ENCODE measurements around the gene CTNNA3.
"Not testable (repeated sequence)": the region's sequence is repeated elsewhere in the genome, so short reads cannot be mapped to it uniquely, and the experiment has no call there.

Gene CTNNA3

GRCh38 chr10:67696679-67697078, 684 bp upstream of the CTNNA3 start:
- TF ChIP-seq CTCF (IDR thresholded peaks at IDR 0.05; ENCODE audit: poor library complexity, severe bottlenecking), result no peak
- Histone ChIP-seq H3K4me3 (ENCODE audit: severe bottlenecking) (no peak overlapping the region), H3K27me3 (ENCODE audit: insufficient read depth, poor library complexity, severe bottlenecking) (peaks cover 31% of the 10 kb centered on the region), H3K4me1 (ENCODE audit: insufficient read depth, poor library complexity, severe bottlenecking) (no peaks in the 10 kb centered on the region), H3K9me3 (ENCODE audit: severe bottlenecking) (no peaks in the 10 kb centered on the region), H3K36me3 (ENCODE audit: low read depth) (no peaks in the 10 kb centered on the region), H3K27ac (ENCODE audit: poor library complexity, severe bottlenecking) (no peak overlapping the region)
- ATAC-seq (ENCODE audit: low read depth) (no peak), DNase-seq (ENCODE audit: low spot score) (no peak)

- H3K9me3 ChIP-seq (ENCODE audit: severe bottlenecking), result no peaks in the 10 kb centered on the region
- H3K4me3 ChIP-seq (ENCODE audit: severe bottlenecking), result no peak overlapping the region
- H3K4me1 ChIP-seq (ENCODE audit: insufficient read depth, poor library complexity, severe bottlenecking), result no peaks in the 10 kb centered on the region
- H3K27me3 ChIP-seq (ENCODE audit: insufficient read depth, poor library complexity, severe bottlenecking), result peaks cover 31% of the 10 kb centered on the region
- DNase-seq (ENCODE audit: low spot score) (no peak), ATAC-seq (ENCODE audit: low read depth) (no peak)
- H3K36me3 ChIP-seq (ENCODE audit: low read depth), result no peaks in the 10 kb centered on the region
- no peak for TF ChIP-seq CTCF (IDR thresholded peaks at IDR 0.05; ENCODE audit: poor library complexity, severe bottlenecking)
- no peak overlapping the region for H3K27ac ChIP-seq (ENCODE audit: poor library complexity, severe bottlenecking)
Measured at GRCh38 chr10:67695555-67695954, 440 bp downstream of the CTNNA3 start.

- ATAC-seq (ENCODE audit: low read depth); H3K36me3 ChIP-seq (ENCODE audit: low read depth); H3K9me3 ChIP-seq (ENCODE audit: severe bottlenecking); H3K27ac ChIP-seq (ENCODE audit: poor library complexity, severe bottlenecking); H3K4me3 ChIP-seq (ENCODE audit: severe bottlenecking); H3K4me1 ChIP-seq (ENCODE audit: insufficient read depth, poor library complexity, severe bottlenecking); DNase-seq (ENCODE audit: low spot score): not testable (repeated sequence)
- H3K27me3 ChIP-seq (ENCODE audit: insufficient read depth, poor library complexity, severe bottlenecking), result peaks cover 25% of the 10 kb centered on the region
Measured at GRCh38 chr10:67691861-67692260, 4.1 kb downstream of the CTNNA3 start.

GRCh38 chr10:67690540-67690939, 5.5 kb downstream of the CTNNA3 start:
- not testable (repeated sequence) for H3K9me3 ChIP-seq (ENCODE audit: severe bottlenecking); H3K36me3 ChIP-seq (ENCODE audit: low read depth); H3K4me3 ChIP-seq (ENCODE audit: severe bottlenecking); H3K4me1 ChIP-seq (ENCODE audit: insufficient read depth, poor library complexity, severe bottlenecking); H3K27ac ChIP-seq (ENCODE audit: poor library complexity, severe bottlenecking); ATAC-seq (ENCODE audit: low read depth); DNase-seq (ENCODE audit: low spot score)
- H3K27me3 ChIP-seq (ENCODE audit: insufficient read depth, poor library complexity, severe bottlenecking), result peaks cover 11% of the 10 kb centered on the region

GRCh38 chr10:67684140-67684539, 11.9 kb downstream of the CTNNA3 start:
- peaks cover 17% of the 10 kb centered on the region for H3K27me3 ChIP-seq (ENCODE audit: insufficient read depth, poor library complexity, severe bottlenecking)
- H3K27ac ChIP-seq (ENCODE audit: poor library complexity, severe bottlenecking); H3K4me1 ChIP-seq (ENCODE audit: insufficient read depth, poor library complexity, severe bottlenecking); H3K4me3 ChIP-seq (ENCODE audit: severe bottlenecking); H3K36me3 ChIP-seq (ENCODE audit: low read depth); H3K9me3 ChIP-seq (ENCODE audit: severe bottlenecking); ATAC-seq (ENCODE audit: low read depth); DNase-seq (ENCODE audit: low spot score): not testable (repeated sequence)

GRCh38 chr10:67678335-67678974, 17.5 kb downstream of the CTNNA3 start:
- Histone ChIP-seq H3K9me3 (ENCODE audit: severe bottlenecking) (no peaks in the 10 kb centered on the region), H3K27ac (ENCODE audit: poor library complexity, severe bottlenecking) (no peak overlapping the region), H3K27me3 (ENCODE audit: insufficient read depth, poor library complexity, severe bottlenecking) (peaks cover 49% of the 10 kb centered on the region), H3K4me3 (ENCODE audit: severe bottlenecking) (no peak overlapping the region), H3K4me1 (ENCODE audit: insufficient read depth, poor library complexity, severe bottlenecking) (no peaks in the 10 kb centered on the region), H3K36me3 (ENCODE audit: low read depth) (no peaks in the 10 kb centered on the region)
- ATAC-seq (ENCODE audit: low read depth) (no peak), DNase-seq (ENCODE audit: low spot score) (no peak)
- no peak for TF ChIP-seq CTCF (IDR thresholded peaks at IDR 0.05; ENCODE audit: poor library complexity, severe bottlenecking)
